RWPE2 (cell line): ENCODE measurements around the gene LGR4.

Experiments
- ATAC-seq: fragments of 200-7000 bp; cut with Tn5 transposase; 3 replicates; pipeline ENCODE4 v1.9.1; 2021; ENCODE audit warnings: low read depth
- DNase-seq: peaks from one replicate; pipeline ENCODE4 v3.0.0-alpha.2; 2020; ENCODE audit warnings: low spot score
- H3K27ac ChIP-seq: fragments of 450-650 bp; 2 replicates; pipeline ENCODE4 v1.5.1; 2017; ENCODE audit warnings: mild to moderate bottlenecking; ENCODE audit not compliant: poor library complexity, severe bottlenecking
- H3K27me3 ChIP-seq: fragments of 250-450 bp; sonication (Bioruptor Pico); 2 replicates; pipeline ENCODE4 v1.5.1; 2021; ENCODE audit warnings: mild to moderate bottlenecking, moderate library complexity; ENCODE audit not compliant: insufficient read depth, poor library complexity, severe bottlenecking
- H3K36me3 ChIP-seq: fragments of 250-450 bp; sonication (Bioruptor Pico); 2 replicates; pipeline ENCODE4 v1.5.1; 2020; ENCODE audit warnings: low read depth, mild to moderate bottlenecking, moderate library complexity
- H3K4me1 ChIP-seq: fragments of 250-450 bp; sonication (Bioruptor Pico); 2 replicates; pipeline ENCODE4 v1.5.1; 2021; ENCODE audit warnings: mild to moderate bottlenecking, moderate library complexity; ENCODE audit not compliant: insufficient read depth, poor library complexity, severe bottlenecking
- H3K4me3 ChIP-seq: fragments of 250-450 bp; sonication (Bioruptor Pico); 2 replicates; pipeline ENCODE4 v1.5.1; 2021; ENCODE audit warnings: mild to moderate bottlenecking, moderate library complexity; ENCODE audit not compliant: severe bottlenecking
- H3K9me3 ChIP-seq: fragments of 250-450 bp; sonication (Bioruptor Pico); 2 replicates; pipeline ENCODE4 v1.5.1; 2021; ENCODE audit warnings: mild to moderate bottlenecking, moderate library complexity; ENCODE audit not compliant: severe bottlenecking
- TF ChIP-seq, protein P1 (sequence below): fragments of 450-650 bp; IDR thresholded peaks from one replicate; pipeline ENCODE4 v1.5.1; 2017; ENCODE audit warnings: mild to moderate bottlenecking, moderate library complexity; ENCODE audit not compliant: poor library complexity, severe bottlenecking

LGR4 gene

DNA sequence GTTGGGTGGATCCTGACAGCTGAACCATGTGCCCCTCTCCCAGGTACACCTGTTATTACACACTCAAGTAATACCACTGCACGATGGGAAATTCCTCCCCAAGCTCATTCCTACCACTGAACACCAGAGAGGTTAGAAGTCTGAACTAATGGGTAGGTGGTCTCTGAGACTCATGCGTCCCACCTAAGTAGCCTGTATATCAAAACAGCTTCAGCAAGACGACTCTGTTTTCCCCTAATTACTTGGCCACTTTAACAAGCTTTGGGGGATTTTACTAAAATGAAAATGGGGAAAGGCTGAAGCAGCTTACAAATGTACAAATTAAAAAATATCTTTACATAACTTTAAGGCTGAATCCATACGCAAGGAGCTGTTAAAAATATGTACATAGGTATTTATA, 29.4 kb downstream of the LGR4 start:
- peaks cover 19% of the 10 kb centered on the region for H3K4me1 ChIP-seq
- ATAC-seq, result no peak
- no peak overlapping the region for H3K27ac ChIP-seq
- H3K27me3 ChIP-seq, result no peaks in the 10 kb centered on the region
- no peak for DNase-seq
- no peak overlapping the region for H3K4me3 ChIP-seq
- H3K9me3 ChIP-seq, result no peaks in the 10 kb centered on the region
- TF ChIP-seq, protein P1, sequence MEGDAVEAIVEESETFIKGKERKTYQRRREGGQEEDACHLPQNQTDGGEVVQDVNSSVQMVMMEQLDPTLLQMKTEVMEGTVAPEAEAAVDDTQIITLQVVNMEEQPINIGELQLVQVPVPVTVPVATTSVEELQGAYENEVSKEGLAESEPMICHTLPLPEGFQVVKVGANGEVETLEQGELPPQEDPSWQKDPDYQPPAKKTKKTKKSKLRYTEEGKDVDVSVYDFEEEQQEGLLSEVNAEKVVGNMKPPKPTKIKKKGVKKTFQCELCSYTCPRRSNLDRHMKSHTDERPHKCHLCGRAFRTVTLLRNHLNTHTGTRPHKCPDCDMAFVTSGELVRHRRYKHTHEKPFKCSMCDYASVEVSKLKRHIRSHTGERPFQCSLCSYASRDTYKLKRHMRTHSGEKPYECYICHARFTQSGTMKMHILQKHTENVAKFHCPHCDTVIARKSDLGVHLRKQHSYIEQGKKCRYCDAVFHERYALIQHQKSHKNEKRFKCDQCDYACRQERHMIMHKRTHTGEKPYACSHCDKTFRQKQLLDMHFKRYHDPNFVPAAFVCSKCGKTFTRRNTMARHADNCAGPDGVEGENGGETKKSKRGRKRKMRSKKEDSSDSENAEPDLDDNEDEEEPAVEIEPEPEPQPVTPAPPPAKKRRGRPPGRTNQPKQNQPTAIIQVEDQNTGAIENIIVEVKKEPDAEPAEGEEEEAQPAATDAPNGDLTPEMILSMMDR, result no peak
- peaks cover 3% of the 10 kb centered on the region; the same call in 1 of the 2 replicates for H3K36me3 ChIP-seq

DNA sequence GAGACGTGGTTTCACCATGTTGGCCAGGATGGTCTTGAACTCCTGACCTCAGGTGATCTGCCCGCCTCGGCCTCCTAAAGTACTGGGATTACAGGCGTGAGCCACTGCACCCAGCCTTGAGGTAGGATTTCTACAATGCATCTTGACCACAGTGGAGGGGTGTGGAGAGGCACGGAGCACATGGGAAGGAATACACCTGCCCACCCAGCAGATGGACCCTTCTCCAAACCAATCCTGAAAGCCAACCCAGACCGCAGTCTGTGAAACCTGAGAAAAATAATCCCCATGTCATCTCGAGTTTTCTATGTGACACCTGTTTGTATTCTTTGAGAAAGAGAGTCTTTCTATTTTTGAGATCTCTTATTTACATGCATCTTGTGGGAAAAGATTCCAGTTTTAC, 32.5 kb downstream of the LGR4 start:
- Histone ChIP-seq H3K27me3 (no peaks in the 10 kb centered on the region), H3K9me3 (no peaks in the 10 kb centered on the region), H3K36me3 (no peaks in the 10 kb centered on the region), H3K27ac (no peak overlapping the region), H3K4me1 (peaks cover 3% of the 10 kb centered on the region), H3K4me3 (no peak overlapping the region)
- no peak for ATAC-seq
- TF ChIP-seq, protein P1, result no peak
- no peak for DNase-seq

DNA sequence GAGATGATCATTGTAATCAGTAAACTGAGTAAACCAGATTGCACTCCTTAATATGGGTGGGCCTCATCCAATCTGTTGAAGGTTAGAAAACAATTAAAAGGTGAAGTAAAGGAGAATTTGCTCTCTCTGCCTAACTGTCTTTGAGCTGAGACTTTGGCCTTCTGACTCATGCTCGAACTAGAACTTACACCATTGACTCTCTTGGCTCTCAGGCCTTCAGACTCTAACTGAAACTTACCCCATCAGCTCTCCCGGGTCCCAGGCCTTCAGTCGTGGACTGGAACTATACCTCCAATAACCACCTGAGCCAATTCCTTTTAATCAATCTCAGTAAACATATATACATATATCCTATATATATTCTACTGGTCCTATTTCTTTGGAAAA, 34.0 kb downstream of the LGR4 start:
- H3K27ac ChIP-seq, result no peak overlapping the region

DNA sequence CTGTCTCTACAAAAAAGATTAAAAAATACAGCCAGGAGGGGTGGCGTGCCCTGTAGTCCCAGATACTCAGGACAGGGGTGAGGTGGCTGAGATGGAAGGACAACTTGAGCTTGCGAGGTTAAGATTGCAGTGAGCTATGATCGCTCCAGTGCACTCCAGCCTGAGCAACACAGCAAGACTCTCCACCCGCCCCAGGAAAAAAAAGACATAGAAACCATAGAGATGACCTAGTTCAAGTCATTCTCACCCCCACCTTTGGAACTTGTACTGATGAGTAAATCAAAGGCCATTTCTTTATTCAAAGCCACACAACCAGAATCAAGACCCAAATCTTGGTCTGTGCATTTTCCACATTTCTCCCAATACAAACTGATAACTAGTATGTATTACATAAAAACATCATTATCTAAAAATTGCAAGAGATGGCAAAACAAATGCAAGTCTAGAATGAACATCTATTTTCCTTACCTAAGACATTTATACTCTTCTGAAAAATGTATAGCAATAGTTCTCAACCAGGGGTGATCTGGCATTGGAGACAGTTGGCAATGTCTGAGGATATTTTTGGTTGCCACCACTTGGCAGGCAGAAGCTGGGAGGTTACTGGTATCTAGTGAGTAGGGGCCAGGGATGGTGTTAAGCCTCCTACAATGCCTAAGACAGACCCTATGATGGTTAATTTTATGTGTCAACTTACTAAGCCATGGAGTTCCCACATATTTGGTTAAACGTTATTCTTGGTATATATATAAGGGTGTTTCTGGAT, 34.6 kb downstream of the LGR4 start:
- no peak for DNase-seq

More for the DNA sequence above, 34.0 kb downstream of the LGR4 start:
- DNase-seq (no peak), ATAC-seq (no peak)
- Histone ChIP-seq H3K4me1 (no peaks in the 10 kb centered on the region), H3K9me3 (no peaks in the 10 kb centered on the region), H3K27me3 (no peaks in the 10 kb centered on the region), H3K4me3 (no peak overlapping the region), H3K36me3 (no peaks in the 10 kb centered on the region)
- TF ChIP-seq, protein P1, result no peak

More for the DNA sequence above, 34.6 kb downstream of the LGR4 start:
- ATAC-seq, result no peak
- no peak overlapping the region for H3K27ac ChIP-seq
- TF ChIP-seq, protein P1, result no peak
- no peaks in the 10 kb centered on the region for H3K36me3 ChIP-seq
- no peaks in the 10 kb centered on the region for H3K4me1 ChIP-seq
- H3K27me3 ChIP-seq, result no peaks in the 10 kb centered on the region
- no peaks in the 10 kb centered on the region for H3K9me3 ChIP-seq
- H3K4me3 ChIP-seq, result no peak overlapping the region
